Vagina (tissue), 2 donors: ENCODE measurements around the gene TTBK1. TPM values are rescaled to one million over a fixed set of nuclear protein-coding genes. Genes with fewer than 3 reads are reported as not detected.
A peak's percentile ranks its signal among the peaks of the same experiment; 100 is the strongest.

Experiments used
- DNase-seq, 2 donors: peaks; one replicate each; pipeline ENCODE4 v3.0.0-alpha.2; 2017; ENCODE audit errors: extremely low spot score in 2 of 2
- H3K27ac ChIP-seq: fragments of 200-600 bp; sonication (generic); one replicate; pipeline ENCODE4 v1.5.1; 2019
- H3K27me3 ChIP-seq: fragments of 200-600 bp; sonication (generic); one replicate; pipeline ENCODE4 v1.5.1; 2019
- H3K36me3 ChIP-seq, 2 donors: fragments of 200-600 bp; sonication (generic); one replicate each; pipeline ENCODE4 v1.5.1; 2017 to 2019
- H3K4me1 ChIP-seq: fragments of 200-600 bp; sonication (generic); one replicate; pipeline ENCODE4 v1.5.1; 2019
- H3K4me3 ChIP-seq, 2 donors: fragments of 200-600 bp; sonication (generic); 1 replicate in 1 of 2; 2 replicates in 1 of 2; pipeline ENCODE4 v1.5.1; 2016 to 2019
- H3K9me3 ChIP-seq: fragments of 200-600 bp; sonication (generic); one replicate; pipeline ENCODE4 v1.5.1; 2019
- CTCF ChIP-seq, 3 experiments: fragments of 450-650 bp in 2 of 3; fragments of 200-600 bp in 1 of 3; sonication (generic) in 1 of 3; IDR thresholded peaks; one replicate each; pipeline ENCODE4 v1.5.1; 2017 to 2019; ENCODE audit warnings: antibody characterized with exemption in 3 of 3, mild to moderate bottlenecking in 2 of 3, moderate library complexity in 2 of 3
- POLR2A ChIP-seq, 2 donors: fragments of 450-650 bp; IDR thresholded peaks; one replicate each; pipeline ENCODE4 v1.6.1; 2017; ENCODE audit warnings: antibody characterized with exemption in 2 of 2, mild to moderate bottlenecking in 2 of 2, moderate library complexity in 2 of 2
- POLR2AphosphoS5 ChIP-seq, 2 donors: sonication (generic); formaldehyde crosslinking; IDR thresholded peaks; one replicate each; pipeline ENCODE4 v1.9.0; 2017; ENCODE audit warnings: antibody characterized with exemption in 2 of 2, mild to moderate bottlenecking in 2 of 2, low read depth in 1 of 2; ENCODE audit not compliant: insufficient read depth in 1 of 2
- intact Hi-C: fragments of 100-400 bp; cut with DNase I; formaldehyde crosslinking; loops from one replicate; pipeline ENCODE4 v1.15.1; 2023
- total RNA-seq: library from RNA; depleted of rRNA; stranded (reverse); fragments of >200 nt; gene quantifications from one replicate; pipeline ENCODE4 v1.2.3, GENCODE V29; 2016

Gene TTBK1
- total RNA-seq, 1 donor from 2014 or later: not detected

GRCh38 chr6:43222418-43223059, 20.7 kb upstream of the TTBK1 start:
- Histone ChIP-seq H3K27ac (no peak overlapping the region), H3K36me3 (peaks cover 0 to 22% of the 10 kb centered on the region in 2 donors), H3K4me1 (no peaks in the 10 kb centered on the region), H3K4me3 (no peak overlapping the region), H3K27me3 (no peaks in the 10 kb centered on the region), H3K9me3 (no peaks in the 10 kb centered on the region)
- no peak for DNase-seq
- intact Hi-C loops: no loop called here
- TF ChIP-seq POLR2AphosphoS5 (IDR thresholded peaks at IDR 0.05; ENCODE audit: insufficient read depth in 1 of 2, low read depth in 1 of 2) (no peak), CTCF (IDR thresholded peaks at IDR 0.05) (no peak), POLR2A (IDR thresholded peaks at IDR 0.05) (no peak)

- DNase-seq: no peak
- H3K9me3 ChIP-seq: no peaks in the 10 kb centered on the region
- no peak overlapping the region for H3K27ac ChIP-seq
- no peaks in the 10 kb centered on the region for H3K27me3 ChIP-seq
- intact Hi-C loops: no loop called here
- H3K36me3 ChIP-seq: peaks cover 0 to 22% of the 10 kb centered on the region in 2 donors
- H3K4me1 ChIP-seq: peaks cover under 1% of the 10 kb centered on the region
- H3K4me3 ChIP-seq: no peak overlapping the region
- no peak for TF ChIP-seq POLR2A (IDR thresholded peaks at IDR 0.05)
- no peak for TF ChIP-seq CTCF (IDR thresholded peaks at IDR 0.05)
- no peak for TF ChIP-seq POLR2AphosphoS5 (IDR thresholded peaks at IDR 0.05; ENCODE audit: insufficient read depth in 1 of 2, low read depth in 1 of 2)
Observed at GRCh38 chr6:43223175-43223574, 20.1 kb upstream of the TTBK1 start.

GRCh38 chr6:43226192-43226851, 17.0 kb upstream of the TTBK1 start:
- no peak for TF ChIP-seq POLR2AphosphoS5 (IDR thresholded peaks at IDR 0.05; ENCODE audit: insufficient read depth in 1 of 2, low read depth in 1 of 2)
- TF ChIP-seq POLR2A (IDR thresholded peaks at IDR 0.05): no peak
- no peak for TF ChIP-seq CTCF (IDR thresholded peaks at IDR 0.05)
- H3K4me1 ChIP-seq: peaks cover 7% of the 10 kb centered on the region
- DNase-seq: no peak
- H3K9me3 ChIP-seq: no peaks in the 10 kb centered on the region
- H3K27me3 ChIP-seq: no peaks in the 10 kb centered on the region
- H3K4me3 ChIP-seq: no peak overlapping the region
- H3K27ac ChIP-seq: no peak overlapping the region
- intact Hi-C loops: no loop called here
- H3K36me3 ChIP-seq: peaks cover 0 to 15% of the 10 kb centered on the region in 2 donors

GRCh38 chr6:43228951-43229802, 14.1 kb upstream of the TTBK1 start, which contains the start of gene DNPH1:
TSS of gene DNPH1 (minus strand) at chr6:43229481. CDS start at chr6:43229456, 25 bp downstream.
- no peak for DNase-seq
- intact Hi-C loops: no loop called here
- H3K4me3 ChIP-seq: peak within 1 kb of the TSS; percentile 55 to 71
- H3K27ac ChIP-seq: peak within 1 kb of the TSS; percentile 47
- H3K4me1 ChIP-seq: peaks cover 7% of the 10 kb centered on the region
- peaks cover 0 to 6% of the 10 kb centered on the region in 2 donors for H3K36me3 ChIP-seq
- no peaks in the 10 kb centered on the region for H3K27me3 ChIP-seq
- H3K9me3 ChIP-seq: no peaks in the 10 kb centered on the region
- TF ChIP-seq CTCF (IDR thresholded peaks at IDR 0.05): peak; percentile 83 to 89 (median 87)
- no peak for TF ChIP-seq POLR2A (IDR thresholded peaks at IDR 0.05)
- TF ChIP-seq POLR2AphosphoS5 (IDR thresholded peaks at IDR 0.05; ENCODE audit: insufficient read depth in 1 of 2, low read depth in 1 of 2): no peak
